Nephron progenitor cell (in vitro differentiated cells): ENCODE results near the gene TDRKH.

Experiments used
- DNase-seq: peaks from one replicate; pipeline ENCODE4 v3.0.0; 2021
- H3K27ac Mint-ChIP-seq: 2 replicates; pipeline ENCODE4 v1.8.0; 2021; ENCODE audit warnings: mild to moderate bottlenecking, moderate library complexity, mixed read lengths
- H3K27me3 Mint-ChIP-seq: 2 replicates; pipeline ENCODE4 v1.8.0; 2021; ENCODE audit warnings: mild to moderate bottlenecking, low read depth, mixed read lengths; ENCODE audit not compliant: poor library complexity
- H3K36me3 Mint-ChIP-seq: 2 replicates; pipeline ENCODE4 v1.8.0; 2021; ENCODE audit warnings: low read depth, mixed read lengths
- H3K4me1 Mint-ChIP-seq: 2 replicates; pipeline ENCODE4 v1.8.0; 2021; ENCODE audit warnings: mixed read lengths
- H3K4me3 Mint-ChIP-seq: 2 replicates; pipeline ENCODE4 v1.8.0; 2021; ENCODE audit warnings: mild to moderate bottlenecking, moderate library complexity, mixed read lengths
- H3K9me3 Mint-ChIP-seq: 2 replicates; pipeline ENCODE4 v1.8.0; 2021; ENCODE audit warnings: mild to moderate bottlenecking, moderate library complexity, mixed read lengths
- TF ChIP-seq, protein P1 (sequence below): fragments of 200-600 bp; sonication (generic); IDR thresholded peaks from 2 replicates; pipeline ENCODE4 v1.5.0; 2021; ENCODE audit warnings: antibody characterized with exemption

TDRKH gene

GRCh38 chr1:151809290-151809984 is 19.1 kb upstream of the TDRKH start:
- Mint-ChIP-seq H3K36me3 (no peaks in the 10 kb centered on the region), H3K27ac (no peak overlapping the region), H3K4me3 (no peak overlapping the region), H3K9me3 (no peaks in the 10 kb centered on the region), H3K27me3 (peaks cover 48% of the 10 kb centered on the region), H3K4me1 (peaks cover 27% of the 10 kb centered on the region)
- DNase-seq: no peak
- TF ChIP-seq, protein P1, sequence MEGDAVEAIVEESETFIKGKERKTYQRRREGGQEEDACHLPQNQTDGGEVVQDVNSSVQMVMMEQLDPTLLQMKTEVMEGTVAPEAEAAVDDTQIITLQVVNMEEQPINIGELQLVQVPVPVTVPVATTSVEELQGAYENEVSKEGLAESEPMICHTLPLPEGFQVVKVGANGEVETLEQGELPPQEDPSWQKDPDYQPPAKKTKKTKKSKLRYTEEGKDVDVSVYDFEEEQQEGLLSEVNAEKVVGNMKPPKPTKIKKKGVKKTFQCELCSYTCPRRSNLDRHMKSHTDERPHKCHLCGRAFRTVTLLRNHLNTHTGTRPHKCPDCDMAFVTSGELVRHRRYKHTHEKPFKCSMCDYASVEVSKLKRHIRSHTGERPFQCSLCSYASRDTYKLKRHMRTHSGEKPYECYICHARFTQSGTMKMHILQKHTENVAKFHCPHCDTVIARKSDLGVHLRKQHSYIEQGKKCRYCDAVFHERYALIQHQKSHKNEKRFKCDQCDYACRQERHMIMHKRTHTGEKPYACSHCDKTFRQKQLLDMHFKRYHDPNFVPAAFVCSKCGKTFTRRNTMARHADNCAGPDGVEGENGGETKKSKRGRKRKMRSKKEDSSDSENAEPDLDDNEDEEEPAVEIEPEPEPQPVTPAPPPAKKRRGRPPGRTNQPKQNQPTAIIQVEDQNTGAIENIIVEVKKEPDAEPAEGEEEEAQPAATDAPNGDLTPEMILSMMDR: no peak

DNA sequence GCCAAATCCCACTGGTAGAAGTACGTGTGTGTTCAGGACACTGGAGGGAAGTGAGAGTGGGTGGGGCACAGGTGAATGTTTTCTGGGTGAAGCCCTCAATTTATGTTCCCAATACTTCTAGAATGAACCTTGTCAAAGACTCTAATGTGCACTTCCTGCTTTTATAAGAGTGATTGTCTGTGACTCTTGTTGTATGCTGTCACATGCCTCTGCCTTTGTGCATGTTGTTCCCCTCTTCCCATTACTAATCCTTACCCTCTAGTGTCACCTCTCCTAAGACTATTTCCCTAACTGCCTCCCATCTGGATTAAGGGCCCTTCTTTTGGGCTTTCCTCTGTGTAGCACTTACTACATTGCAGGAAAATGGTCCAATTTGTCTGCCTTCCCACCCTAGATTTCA is 17.5 kb upstream of the TDRKH start:
- Mint-ChIP-seq H3K27me3 (peaks cover 56% of the 10 kb centered on the region), H3K27ac (no peak overlapping the region), H3K4me1 (peaks cover 27% of the 10 kb centered on the region), H3K4me3 (no peak overlapping the region), H3K9me3 (no peaks in the 10 kb centered on the region), H3K36me3 (no peaks in the 10 kb centered on the region)
- no peak for DNase-seq
- TF ChIP-seq, protein P1: no peak

- no peak for DNase-seq
- TF ChIP-seq, protein P1: no peak
- peaks cover 57% of the 10 kb centered on the region for H3K27me3 Mint-ChIP-seq
- H3K27ac Mint-ChIP-seq: no peak overlapping the region
- no peaks in the 10 kb centered on the region for H3K9me3 Mint-ChIP-seq
- no peak overlapping the region for H3K4me3 Mint-ChIP-seq
- H3K36me3 Mint-ChIP-seq: no peaks in the 10 kb centered on the region
- peaks cover 27% of the 10 kb centered on the region for H3K4me1 Mint-ChIP-seq
Observed at GRCh38 chr1:151807131-151807530, 16.8 kb upstream of the TDRKH start.

- no peak for DNase-seq
- Mint-ChIP-seq H3K4me3 (no peak overlapping the region), H3K36me3 (no peaks in the 10 kb centered on the region), H3K27me3 (peaks cover 59% of the 10 kb centered on the region), H3K9me3 (no peaks in the 10 kb centered on the region), H3K27ac (no peak overlapping the region), H3K4me1 (peaks cover 22% of the 10 kb centered on the region)
- TF ChIP-seq, protein P1: no peak
Observed at GRCh38 chr1:151806170-151806569, 15.9 kb upstream of the TDRKH start.

DNA sequence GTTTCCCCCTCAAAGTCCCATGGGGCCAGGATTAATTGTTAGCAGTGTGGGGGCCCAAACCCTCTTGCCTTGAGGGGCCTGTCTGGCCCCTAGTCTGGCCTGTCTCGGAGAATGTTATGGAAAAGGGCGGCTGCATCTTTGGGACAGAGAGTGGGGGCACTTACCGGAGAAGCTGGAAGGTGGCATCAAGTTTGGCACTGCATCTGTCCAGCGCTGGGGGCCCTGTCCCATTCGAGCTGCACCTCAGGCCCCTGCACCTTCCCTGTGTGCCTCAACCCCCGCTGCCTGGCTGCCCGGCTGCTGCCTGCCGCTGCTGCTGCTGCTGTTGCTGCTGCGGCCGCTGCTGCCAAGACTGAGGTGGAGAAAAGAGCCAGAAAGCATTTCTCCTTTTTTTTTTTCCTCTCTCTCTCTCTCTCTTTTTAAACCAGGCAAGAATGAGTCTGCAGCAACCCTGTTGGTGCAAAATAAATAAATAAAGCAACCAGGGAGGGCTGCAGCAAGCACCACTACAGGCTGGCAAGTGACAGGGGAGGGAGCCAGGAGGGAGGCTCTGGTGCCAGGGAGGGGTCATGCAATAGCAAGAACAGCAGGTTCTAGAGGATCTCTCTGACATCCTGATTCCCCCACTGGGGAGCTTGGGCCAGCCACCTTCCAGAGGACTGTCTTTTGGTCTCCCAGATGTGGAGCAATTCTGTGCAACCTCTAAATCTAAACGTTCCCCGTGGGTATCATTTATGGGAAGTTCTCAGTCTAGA is 14.9 kb upstream of the TDRKH start, which contains the start of gene LINGO4:
LINGO4 (minus strand) TSS at position 354 of the 755 bp plus-strand sequence. CDS start 2,715 bp downstream, outside the sequence.
- Mint-ChIP-seq H3K27ac (no peak within 1 kb of the TSS), H3K27me3 (peaks cover 63% of the 10 kb centered on the region), H3K4me3 (no peak within 1 kb of the TSS), H3K9me3 (no peaks in the 10 kb centered on the region), H3K4me1 (peaks cover 23% of the 10 kb centered on the region), H3K36me3 (no peaks in the 10 kb centered on the region)
- no peak for DNase-seq
- TF ChIP-seq, protein P1: no peak
